Sciatic nerve (tissue), 2 donors: ENCODE results near the gene WNT10A. TPM values are rescaled to one million over a fixed set of nuclear protein-coding genes. Genes with fewer than 3 reads are reported as not detected.

Source experiments
- ATAC-seq: fragments of 200-7000 bp; cut with Tn5 transposase; one replicate; pipeline ENCODE4 v1.9.1; 2020; ENCODE audit warnings: mild to moderate bottlenecking, moderate library complexity
- DNase-seq: peaks from one replicate; pipeline ENCODE4 v3.0.0-alpha.2; 2020; ENCODE audit warnings: low spot score
- intact Hi-C: fragments of 100-400 bp; cut with DNase I; formaldehyde crosslinking; loops from one replicate; pipeline ENCODE4 v1.14.2; 2022
- total RNA-seq: library from RNA; stranded (reverse); fragmentation: NEBNext Ultra II Directional; extraction: Animal tissue kit (Norgen Biotek cat#: 25700); gene quantifications from one replicate; pipeline ENCODE4 v1.2.1, GENCODE V29; 2021
- donor health status: DM: no; HTN: no; CAD: no.
- donor health status: DM: no; HTN: no; CAD: no.

WNT10A gene
- total RNA-seq, 1 donor from 2014 or later, result 0.94 TPM

- ATAC-seq, result no peak
- DNase-seq, result no peak
- intact Hi-C loops, result loop anchor here (5.0 kb wide), 1 partner anchor 214 kb away; no protein-coding TSS in a partner anchor
These were observed 7.8 kb upstream of the WNT10A start for GRCh38 chr2:218872645-218873358.

DNA sequence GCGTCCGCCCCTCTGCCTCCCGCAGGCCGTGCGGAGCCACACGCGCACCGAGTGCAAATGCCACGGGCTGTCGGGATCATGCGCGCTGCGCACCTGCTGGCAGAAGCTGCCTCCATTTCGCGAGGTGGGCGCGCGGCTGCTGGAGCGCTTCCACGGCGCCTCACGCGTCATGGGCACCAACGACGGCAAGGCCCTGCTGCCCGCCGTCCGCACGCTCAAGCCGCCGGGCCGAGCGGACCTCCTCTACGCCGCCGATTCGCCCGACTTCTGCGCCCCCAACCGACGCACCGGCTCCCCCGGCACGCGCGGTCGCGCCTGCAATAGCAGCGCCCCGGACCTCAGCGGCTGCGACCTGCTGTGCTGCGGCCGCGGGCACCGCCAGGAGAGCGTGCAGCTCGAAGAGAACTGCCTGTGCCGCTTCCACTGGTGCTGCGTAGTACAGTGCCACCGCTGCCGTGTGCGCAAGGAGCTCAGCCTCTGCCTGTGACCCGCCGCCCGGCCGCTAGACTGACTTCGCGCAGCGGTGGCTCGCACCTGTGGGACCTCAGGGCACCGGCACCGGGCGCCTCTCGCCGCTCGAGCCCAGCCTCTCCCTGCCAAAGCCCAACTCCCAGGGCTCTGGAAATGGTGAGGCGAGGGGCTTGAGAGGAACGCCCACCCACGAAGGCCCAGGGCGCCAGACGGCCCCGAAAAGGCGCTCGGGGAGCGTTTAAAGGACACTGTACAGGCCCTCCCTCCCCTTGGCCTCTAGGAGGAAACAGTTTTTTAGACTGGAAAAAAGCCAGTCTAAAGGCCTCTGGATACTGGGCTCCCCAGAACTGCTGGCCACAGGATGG, 7.1 kb upstream of the WNT10A start:
- DNase-seq, result no peak
- no peak for ATAC-seq
- intact Hi-C loops, result loop anchor here (5.0 kb wide), 1 partner anchor 214 kb away; no protein-coding TSS in a partner anchor

GRCh38 chr2:218875692-218876246, 4.9 kb upstream of the WNT10A start:
- ATAC-seq, result no peak
- intact Hi-C loops, result no loop called here
- DNase-seq, result no peak

GRCh38 chr2:218876562-218877219, 4.0 kb upstream of the WNT10A start:
- DNase-seq, result peak; percentile 81
- ATAC-seq, result peak; percentile 57
- intact Hi-C loops, result no loop called here

GRCh38 chr2:218877331-218877730, 3.3 kb upstream of the WNT10A start:
- no peak for ATAC-seq
- intact Hi-C loops, result no loop called here
- no peak for DNase-seq

DNA sequence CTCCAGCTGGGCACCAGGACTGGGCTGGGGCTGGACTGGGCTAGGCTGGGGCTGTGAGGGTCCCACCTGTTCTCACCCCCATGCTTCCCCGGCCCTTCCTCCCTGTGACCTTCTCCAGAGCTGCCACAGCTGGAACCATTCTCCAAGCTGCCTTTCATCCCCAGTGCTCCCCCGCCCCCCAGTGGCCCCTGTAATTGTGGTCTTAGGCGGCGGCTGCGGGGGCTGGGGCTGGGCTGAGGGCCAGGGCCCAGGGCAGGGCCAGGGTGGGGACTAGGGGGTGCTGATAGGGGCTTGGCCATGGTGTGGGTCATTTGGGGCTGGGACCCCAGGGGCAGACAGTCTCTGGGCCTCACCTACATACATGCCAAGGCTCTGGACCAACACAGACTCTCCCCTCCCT, 2.8 kb upstream of the WNT10A start:
- intact Hi-C loops, result no loop called here
- no peak for ATAC-seq
- no peak for DNase-seq

- intact Hi-C loops, result no loop called here
- no peak for ATAC-seq
- DNase-seq, result no peak
These were observed 2.2 kb upstream of the WNT10A start for GRCh38 chr2:218878486-218878885.

DNA sequence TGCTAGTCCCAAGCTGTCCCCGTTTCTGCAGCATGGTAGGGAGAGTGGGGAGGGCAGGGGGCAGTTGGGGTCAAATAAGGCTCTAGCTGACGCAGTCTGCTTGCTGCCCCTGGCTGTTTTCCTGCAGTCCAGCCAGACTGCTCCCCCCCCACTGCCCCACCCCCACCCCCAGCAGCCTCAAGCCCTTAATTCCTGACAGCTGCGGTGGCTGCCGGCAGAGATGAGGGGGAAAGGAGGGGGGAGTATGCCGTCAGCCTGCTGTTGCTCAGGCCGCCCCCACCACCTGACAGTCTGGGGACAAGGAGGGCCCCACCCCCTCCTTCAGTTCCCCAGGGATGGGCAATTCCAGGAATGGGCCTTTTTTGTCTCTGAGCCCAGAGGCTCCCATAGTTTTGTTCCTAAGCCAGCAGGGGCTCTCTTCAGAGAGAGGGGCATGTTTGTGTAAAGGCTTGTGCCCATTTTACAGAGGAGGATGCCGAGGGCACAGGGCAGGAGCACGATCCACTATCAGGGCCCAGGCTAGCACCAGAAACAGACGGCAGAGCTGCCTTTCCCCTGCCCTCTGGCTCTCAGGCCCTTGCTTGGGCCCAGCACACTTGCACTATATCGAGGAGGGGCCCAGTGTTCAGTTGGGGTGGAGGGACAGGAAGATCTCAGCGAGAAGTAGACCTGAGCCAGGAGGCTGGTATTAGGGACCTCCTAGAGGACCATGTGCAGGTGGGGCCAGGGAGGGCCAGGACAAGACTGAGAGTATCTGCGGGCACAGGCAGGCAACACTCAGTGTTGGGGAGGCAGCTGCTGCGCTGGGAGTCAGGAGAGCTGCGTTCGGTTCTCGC, 1.5 kb upstream of the WNT10A start:
- intact Hi-C loops, result no loop called here
- no peak for ATAC-seq
- DNase-seq, result no peak

GRCh38 chr2:218879776-218880101, 913 bp upstream of the WNT10A start:
- DNase-seq (no peak), ATAC-seq (no peak)
- intact Hi-C loops, result no loop called here

- no peak for ATAC-seq
- no peak for DNase-seq
- intact Hi-C loops, result no loop called here
These were observed 375 bp downstream of the WNT10A start for GRCh38 chr2:218880859-218881594.

GRCh38 chr2:218881744-218882460, 1.2 kb downstream of the WNT10A start:
- intact Hi-C loops, result no loop called here
- ATAC-seq (no peak), DNase-seq (no peak)

DNA sequence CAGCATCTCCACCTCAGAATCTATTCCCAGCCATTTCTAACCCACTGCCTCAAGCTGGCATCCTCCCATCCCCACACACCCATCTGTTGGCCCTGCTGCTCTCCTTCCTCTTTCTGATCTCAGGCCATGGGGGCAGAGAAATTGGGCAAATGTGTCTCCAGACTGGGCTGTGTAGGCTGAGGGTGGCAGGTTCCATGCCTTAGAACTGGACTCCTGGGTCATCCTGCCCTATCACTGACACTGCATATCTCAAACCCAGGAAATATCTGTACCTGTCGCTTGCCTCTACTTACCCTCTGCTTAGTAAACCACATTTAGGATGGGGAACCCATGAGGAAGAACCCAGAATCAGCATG, 1.8 kb downstream of the WNT10A start:
- intact Hi-C loops, result no loop called here
- no peak for DNase-seq
- ATAC-seq, result no peak

DNA sequence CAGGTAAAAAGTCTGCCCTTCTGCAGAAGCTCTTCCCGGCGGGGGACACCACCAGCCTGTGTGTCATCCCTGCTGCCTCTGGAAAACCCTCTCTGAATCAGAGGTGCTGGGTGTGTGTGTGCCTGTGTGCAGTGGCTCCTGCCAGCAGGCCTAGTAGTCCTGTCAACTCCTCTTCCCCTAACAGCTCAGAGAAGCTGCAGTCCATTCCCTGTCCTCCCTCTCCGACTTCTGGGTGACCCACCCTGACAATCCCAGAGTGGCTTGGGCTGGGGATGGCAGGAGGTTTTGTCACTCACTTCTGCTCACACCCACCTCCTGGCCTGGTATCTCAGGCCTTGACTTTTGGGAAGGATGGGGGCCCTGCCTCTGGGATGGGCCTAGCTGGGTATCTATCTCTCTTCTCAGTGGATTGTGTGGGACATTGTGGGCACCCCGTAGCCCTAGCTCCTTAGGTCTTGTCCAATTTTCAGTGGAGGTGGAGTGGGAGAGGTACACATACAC, 2.3 kb downstream of the WNT10A start:
- DNase-seq, result no peak
- ATAC-seq, result no peak
- intact Hi-C loops, result no loop called here

DNA sequence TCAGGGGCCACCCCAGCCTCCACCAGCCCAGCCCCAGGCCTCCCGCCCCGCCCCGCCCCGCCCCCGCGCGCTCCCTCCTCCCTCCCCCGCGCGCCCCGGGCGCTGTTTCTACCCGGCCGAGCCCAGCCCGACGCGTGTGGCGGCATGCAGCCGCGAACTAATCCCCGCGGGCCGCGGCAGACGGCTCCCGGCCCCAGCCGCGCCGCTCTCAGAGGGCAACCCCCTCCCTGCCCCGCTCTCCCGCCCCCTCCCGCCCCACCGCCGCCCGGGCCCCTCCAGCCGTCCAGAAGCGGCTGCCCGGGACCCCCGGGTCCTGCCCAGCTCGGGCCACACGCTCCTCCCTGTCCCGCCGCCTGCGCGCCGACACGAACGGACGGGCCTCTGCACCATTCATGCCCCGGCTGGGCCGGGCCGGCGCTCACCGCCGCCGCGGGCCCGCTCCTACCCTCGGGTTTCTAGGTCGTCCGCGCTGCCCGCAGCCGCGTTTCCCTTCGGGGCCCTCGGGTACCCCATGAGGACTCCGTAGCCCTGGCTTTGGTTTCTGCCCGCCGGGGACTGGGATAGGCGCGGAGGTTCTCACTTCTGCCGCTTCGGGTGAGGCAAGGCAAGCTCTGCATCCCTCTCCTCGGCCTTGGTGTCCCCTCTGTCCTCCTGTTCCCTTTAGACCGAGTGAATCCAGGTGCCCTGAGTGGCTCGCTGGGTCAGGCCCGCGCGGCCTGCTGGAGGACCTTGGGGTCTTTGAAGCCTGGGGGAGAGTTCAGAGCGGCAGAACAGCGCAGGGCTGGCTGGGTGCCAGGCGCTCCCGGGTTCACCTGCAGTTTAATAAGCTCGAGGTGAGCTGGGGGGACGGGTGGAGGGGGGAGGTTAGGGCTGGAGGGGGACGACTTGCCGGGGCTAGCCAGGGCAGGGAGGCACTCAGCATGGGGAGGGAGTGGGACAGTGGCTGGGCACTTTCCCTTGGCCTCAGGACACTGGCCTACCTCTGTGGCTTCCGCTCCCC, 3.1 kb downstream of the WNT10A start:
- no peak for DNase-seq
- intact Hi-C loops, result no loop called here
- peak; percentile 43 for ATAC-seq

DNA sequence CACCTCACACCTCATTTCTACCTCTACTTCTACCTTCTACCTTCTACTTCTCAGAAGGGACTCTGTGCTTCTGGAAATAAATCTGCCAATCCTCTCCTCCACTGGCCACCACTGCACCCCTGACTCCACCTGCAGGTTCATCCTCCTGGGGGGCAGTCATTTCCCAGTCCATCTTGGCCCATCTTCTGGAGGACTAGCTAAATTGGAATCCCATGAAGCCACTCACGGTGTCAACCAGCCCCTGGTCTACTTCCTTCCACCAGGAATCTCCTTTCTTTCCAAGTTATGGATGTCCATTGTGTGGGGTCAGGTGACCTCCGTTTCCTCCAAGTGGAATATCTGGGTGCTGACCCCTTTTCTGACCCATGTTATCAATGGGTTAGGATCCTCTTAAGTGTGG, 3.9 kb downstream of the WNT10A start:
- ATAC-seq (no peak), DNase-seq (no peak)
- intact Hi-C loops, result no loop called here
